Amniotic epithelial cell (primary cell): ENCODE measurements around the gene PDZRN4.

Experiments
- DNase-seq: peaks from one replicate; pipeline ENCODE4 v3.0.0-alpha.2; 2010; ENCODE audit warnings: low read depth

The PDZRN4 gene

DNA sequence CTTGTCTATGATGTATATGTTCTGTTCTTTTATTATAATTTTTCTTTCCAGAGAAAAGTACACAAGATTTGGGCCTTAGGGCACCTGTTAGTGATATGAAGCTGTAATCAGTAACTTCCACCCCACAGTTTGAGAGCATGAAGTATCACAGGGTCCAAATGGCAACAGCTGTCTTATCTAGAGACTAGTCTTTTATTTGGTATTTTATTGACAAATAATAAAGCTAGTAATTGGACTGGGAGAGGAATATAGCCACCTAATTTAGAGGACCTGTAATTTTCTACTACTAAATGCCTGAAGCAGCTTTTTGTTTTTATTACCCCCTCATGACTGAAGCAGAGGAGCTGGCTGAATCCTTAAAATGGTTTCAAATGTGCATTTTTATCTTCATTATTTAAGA lies 174.8 kb downstream of the PDZRN4 start:
- DNase-seq: no peak

DNA sequence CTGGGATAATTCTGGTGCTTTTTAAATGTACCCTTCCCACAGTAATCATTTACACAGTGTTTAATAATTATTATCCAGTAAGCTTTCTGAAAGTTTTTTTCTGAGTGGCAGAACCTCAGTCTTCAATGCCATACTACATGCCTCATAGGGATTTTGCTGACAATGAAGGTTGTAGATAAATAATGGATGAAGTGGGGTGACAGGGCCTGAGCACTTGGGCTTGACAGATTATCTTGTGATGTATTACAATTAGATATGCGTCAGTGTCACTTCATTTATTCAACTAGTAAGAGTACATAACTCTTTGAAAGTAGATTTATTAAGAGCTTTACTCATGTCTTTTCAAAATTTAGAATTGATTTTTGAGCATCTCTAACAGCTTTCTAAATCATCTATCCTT lies 176.1 kb downstream of the PDZRN4 start:
- no peak for DNase-seq

DNA sequence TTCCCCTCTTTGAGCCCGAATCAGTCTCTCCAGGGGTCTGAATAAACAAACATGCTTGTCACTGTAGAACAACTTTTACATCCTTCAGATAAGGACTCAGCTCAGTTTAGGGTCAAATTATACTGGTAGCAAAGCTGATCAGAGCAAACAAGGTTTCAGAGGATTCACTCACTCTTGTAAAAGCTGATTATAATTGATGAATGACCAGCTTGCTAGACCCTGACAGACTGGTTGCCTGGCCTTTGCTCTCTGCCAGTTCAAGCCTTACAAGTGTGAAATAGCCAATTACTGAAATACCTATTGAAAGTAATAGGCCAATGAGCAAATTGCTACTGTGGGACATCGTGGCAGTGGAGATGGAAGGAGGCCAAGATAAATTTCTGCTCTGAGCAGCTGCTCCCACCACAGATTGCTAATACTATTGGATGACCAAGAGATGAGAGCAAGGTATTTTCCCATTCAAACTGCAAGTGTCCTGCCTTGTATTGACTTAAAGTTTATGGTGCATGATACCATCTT lies 177.6 kb downstream of the PDZRN4 start:
- DNase-seq: no peak

DNA sequence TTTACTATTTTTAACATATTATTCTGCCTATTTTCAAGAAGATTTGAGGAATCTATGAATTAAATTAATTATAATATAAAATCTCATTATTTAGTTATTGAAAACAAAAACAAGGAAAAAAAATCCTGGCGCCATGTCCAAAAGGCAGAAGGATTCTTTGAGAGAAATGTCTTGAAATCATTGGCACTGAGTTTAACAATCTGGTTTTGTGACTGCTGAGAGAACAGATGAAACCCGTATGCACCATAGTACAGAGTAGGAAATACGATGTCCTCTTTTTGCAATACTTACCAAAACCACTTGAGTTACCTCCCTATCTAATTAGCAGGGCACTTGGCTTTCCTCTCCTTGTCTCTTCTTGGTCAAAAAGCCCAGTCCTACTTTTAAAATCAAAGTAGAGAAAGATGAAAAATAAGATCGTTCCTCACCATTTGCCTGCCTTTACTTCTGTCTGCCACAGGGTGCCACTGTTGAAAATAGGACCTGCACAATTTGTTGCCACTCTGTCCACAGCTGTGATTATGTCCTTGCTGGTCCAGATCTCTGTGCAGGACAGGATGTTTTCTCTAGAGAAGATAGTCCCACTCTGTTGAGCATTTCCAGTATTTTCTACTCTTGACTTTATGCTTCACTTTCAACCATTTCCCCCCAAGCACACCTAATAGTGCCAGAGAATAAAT lies 179.7 kb downstream of the PDZRN4 start:
- DNase-seq: peak; percentile 2

DNA sequence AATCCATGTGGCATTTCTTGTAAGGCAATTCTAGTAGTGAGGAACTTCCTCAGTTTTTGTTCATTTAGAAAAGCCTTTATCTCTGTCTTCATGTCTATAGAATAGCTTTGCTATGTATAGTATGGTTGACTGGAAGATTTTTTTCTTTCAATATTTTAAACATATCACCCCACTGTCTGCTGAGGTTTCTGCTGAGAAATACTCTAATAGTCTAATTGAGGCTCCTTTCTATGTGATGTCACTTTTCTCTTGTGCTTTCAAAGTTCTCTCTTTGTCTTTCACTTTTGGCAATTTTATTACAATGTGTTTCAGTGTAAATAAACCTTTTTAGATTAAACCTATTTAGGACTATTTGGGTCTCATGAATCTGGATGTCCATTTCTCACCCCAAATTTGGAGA lies 192.8 kb downstream of the PDZRN4 start:
- DNase-seq: no peak

DNA sequence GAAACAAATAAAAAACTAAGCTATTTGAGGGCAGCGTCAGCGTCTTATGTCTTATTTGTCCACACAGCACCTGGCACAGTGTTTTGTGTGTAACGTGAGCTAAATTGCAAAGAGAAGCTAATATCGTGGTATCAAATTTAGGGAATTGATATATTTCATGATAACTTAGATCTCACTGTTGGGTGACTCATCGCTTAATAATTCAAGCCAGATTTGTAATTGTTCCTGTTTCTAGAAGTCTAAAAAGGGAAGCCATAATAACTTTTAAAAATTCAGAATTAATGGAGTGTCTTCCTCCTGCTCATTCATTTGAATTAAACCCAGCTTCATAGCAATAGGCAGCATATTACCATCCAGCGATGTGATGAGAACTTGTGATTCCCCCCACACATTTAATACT lies 214.7 kb downstream of the PDZRN4 start:
- DNase-seq: no peak

DNA sequence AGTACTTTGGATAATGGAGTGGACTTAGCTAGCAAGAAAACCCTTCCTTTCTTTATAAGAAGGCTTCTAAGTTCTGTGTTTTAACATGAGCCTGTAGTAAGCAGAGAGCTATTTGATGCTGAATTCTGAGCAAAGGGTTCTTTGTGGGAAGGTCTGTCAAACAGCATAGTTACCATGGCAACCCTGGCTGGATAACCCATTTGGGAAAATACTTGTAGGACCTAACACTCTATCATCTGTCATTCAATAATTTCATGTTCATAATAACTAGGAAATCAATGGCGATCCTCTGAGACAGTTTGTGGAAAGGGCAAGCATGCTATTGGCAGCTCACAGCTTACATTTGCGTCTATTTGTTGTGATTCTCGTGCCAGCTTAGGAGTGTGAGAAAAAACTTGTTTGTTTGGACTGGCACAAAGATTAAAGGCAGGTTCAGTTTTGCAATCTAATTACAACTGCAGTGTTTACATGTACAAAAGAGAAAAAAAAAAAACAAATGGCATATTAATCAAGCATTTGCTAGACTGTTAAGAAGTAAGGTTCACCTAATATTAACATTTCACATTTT lies 219.2 kb downstream of the PDZRN4 start:
- no peak for DNase-seq

DNA sequence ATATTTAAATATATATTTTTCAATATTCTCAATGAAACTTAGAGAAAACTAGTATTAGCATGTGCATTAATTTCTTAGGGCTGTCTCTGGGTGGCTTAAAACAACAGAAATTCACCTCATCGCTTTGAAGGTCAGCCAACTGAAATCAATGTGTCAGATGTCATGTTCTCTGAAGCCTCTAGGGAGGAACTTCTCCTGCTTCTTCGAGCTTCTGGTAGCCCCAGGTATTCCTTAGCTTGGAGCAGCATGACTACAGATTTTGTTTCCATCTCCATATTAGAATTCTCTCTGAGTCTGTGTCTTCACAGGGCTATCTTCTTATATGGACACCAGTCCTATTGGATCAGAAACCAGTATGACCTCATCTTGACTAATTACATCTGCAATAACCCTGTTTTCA lies 221.5 kb downstream of the PDZRN4 start:
- no peak for DNase-seq

DNA sequence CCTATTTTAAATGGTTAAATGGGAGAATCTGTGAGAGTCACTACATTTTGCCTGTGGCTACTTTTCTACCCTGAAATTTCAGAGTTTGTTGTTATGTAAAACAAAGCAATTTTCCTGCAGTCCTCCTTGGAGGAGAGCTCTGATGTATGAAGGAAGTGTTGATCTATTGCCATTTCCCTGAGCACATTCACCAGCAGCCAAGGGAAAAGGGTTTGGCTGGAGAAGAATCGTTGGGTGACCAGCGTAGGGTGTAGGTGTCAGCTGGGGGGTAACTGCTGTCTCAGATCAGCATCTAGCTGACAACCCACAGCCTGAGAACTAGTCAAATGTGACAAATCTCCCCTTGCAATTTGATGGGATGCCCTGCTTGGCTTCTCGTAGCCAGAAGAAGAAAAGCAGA lies 230.5 kb downstream of the PDZRN4 start:
- DNase-seq: no peak

DNA sequence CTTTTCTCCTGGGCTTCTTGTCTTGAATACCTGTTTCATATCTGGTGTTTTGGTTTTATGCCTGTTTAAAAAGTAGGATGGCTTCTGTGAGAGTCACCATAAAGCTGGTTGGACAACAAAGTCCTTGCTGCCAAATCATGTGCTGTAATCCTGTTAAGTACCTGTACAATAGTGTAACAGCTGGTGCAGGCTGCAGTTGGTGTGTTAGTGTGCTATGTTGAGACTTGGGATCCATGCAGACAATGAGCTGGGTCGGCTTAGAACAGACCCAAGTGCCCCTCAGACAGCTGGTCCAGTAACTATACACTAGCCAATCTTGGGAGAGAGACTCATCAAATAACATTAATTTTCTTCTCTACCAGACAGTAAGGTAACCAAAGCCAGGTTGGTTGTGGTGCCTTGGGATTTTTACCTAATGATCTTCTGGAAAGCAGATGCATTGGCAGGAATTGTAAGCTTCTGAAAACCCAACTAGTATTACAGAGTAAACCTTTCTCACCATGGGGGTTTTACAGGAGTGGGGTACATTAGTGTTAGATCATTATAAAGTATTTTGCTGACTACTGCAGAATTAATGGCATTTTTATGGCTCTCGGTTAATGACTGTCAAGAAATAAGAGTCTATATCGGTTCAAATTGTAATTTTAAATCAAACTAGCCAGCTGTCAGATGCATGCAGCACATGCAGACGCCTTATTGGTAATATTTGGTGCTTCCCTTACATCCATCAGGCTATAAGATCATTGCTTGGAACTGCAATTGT lies 231.2 kb downstream of the PDZRN4 start:
- DNase-seq: no peak

DNA sequence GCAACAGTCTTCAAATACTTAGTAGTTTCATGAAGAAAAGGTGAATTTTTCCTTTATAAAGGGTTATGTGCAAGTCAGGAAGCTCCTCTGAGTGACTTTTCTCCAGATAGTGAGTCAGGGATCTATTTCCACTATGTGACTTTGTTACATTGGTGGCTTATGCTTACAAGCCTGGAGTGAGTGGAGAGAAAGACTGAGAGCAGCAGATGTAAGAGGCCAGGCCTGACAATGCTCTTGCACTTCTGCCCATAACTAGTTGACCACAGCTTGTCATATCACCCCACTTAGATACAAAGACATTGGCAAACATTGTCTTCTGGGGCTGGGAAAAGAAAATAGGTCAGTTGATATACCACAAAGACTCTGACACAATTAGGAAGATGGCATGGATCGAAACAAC lies 236.5 kb downstream of the PDZRN4 start:
- no peak for DNase-seq

DNA sequence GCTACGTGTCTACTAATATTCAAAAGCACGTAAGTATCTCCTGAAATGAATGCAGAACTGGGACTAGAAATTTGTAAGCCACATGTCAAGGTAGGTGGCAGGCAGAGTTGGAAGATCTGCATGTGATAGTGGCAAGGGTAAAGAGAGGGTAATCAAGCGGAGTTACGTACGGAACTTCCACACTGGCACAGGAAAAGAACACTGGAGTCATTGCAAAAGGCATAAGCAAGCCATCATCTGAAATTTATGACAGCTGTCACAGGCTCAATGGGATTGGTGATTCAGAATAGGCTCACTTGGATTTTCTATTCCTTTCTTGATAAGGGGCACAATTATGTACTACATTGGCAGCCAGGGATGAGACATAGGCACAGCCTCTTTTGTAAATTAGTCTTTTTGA lies 245.3 kb downstream of the PDZRN4 start:
- DNase-seq: no peak

DNA sequence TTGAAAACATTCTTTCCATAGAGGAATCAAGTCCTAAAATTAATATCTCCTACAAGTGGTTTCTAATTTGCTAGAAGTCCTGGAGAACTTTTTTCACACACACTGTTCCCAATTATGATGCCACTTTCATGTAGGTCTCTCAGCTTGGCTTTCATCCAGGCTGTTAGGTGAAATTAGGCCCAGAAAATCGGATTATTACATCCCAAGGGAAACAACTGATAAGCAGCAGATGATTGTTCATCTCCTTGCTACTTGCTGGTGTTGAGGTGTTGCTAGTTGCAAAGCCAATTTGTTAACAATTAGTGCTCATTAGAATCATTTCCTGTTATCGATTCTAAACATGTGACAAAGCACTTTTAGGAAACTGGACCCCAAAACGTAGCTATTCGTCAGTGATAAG lies 248.0 kb downstream of the PDZRN4 start:
- DNase-seq: no peak

DNA sequence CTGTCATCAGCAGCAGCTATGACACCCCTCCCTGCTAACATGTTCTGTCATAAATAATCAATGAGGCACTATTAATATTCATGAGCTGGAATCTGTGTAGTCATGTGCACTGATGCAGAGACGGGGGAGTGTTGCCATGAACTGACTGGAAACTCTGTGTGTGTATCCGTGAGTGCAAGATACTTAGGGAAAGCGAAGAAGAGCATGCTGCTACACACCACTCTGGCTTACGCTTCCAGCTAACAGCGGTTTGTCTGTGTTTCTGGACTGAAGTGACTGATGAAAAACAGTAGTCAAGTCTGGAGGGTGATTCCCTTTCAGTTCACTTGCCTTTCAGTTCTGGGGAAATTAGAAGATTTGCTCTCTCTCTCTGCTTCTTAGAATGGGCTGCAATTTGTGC lies 249.4 kb downstream of the PDZRN4 start:
- peak; percentile 7 for DNase-seq

DNA sequence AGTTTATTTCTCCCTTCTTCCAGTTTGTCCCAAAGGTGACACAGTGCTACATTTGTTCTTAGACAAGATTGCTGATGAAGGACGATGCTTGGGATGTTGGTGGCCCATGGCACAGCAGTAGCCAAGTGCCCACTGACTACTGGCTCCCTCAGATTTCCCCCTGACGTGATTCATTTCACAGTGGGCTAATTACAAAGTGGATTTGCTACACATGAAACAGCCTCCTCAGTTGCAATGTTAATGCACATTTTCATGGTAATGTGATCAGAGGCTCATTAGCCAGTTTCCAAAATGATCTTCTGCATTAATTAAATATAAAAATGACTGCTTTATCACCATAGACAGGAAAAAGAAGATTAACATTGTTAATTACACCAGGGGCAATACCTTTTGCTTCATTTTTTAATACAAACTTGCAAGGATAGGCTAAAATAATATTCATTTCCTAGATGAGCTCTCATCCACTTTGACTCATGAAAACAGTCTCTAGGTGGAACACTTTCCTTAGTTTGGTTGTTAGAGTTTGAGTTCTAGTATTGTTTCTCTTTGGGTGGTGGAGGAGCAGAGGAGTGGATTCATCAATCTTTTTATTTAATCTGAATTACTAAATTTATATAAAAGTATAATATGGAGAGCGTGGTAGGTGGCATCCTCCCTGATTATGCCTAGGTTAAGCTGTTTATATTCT lies 250.9 kb downstream of the PDZRN4 start:
- no peak for DNase-seq

DNA sequence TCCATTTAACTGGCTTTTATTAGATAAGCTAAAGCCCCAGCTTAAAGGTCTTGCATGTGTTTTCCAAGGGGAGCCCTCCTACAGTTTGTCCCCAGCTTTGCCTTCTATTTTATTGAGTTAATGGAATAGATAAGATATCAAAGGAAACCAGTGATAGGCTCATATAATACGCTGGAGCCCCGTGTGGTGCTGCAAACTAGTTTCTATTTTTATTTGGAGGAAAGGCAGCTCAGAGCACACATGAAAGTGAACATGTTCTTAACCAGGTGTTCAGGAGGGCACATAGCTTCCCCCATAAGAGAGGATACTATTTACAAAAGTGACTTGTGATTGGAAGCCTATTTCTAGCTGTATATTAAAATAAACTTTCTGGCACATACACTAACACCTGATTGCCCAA lies 251.7 kb downstream of the PDZRN4 start:
- DNase-seq: no peak

DNA sequence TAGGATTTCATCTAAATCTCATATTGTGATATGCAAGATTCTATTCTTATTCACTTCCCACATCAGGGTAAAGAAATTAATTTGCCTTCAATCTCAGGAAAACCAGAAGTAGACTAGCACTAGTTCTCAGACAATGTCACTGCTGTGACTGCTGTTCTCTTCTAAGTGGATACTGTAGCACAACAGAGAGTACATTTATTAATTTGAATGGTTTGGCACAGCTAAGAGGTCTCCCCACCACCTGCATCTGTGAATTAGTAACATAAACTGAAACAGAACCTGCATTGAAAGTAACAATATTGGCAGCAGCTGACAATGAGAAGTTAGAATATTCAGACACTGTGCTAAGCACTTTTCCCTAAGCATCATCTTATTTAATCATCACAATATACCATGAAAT lies 253.1 kb downstream of the PDZRN4 start:
- DNase-seq: no peak

DNA sequence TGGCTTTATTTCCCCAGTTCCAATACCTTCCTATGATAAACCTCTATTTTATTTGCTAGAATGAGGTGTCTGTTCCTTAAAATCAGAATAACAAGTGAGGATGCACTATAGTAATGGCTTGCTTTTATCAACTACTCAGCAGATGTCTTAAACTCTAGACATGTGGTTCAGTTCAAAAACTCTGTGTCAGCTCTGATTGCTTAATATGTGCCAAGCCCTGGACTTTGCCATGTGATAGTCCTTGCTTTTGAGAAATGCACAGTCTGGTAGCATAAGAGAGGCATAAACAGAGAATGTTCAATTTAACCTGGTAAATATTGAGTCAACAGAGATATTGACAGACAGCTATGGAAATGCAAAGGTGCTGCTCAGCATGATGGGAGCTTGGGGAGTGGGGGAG lies 254.8 kb downstream of the PDZRN4 start:
- DNase-seq: peak; percentile 10

DNA sequence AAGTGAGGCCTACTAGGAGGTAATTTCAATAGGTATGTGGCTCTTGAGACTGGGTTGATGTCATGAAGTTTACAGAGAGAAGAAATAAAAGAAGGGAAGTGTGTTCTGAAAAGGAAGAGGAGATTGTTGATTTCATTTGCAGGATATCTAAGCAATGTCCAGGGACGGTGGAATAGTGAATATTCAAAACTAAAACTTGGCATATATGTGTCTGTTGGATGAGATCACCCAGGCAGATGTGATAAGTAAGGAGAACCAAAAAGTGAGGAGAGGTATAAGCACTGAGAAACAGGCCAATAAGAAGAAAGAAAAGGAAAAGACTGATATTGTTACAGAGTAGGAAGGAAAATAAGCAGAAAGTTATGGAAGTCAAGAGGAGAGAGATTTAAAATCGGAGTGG lies 255.6 kb downstream of the PDZRN4 start:
- no peak for DNase-seq

DNA sequence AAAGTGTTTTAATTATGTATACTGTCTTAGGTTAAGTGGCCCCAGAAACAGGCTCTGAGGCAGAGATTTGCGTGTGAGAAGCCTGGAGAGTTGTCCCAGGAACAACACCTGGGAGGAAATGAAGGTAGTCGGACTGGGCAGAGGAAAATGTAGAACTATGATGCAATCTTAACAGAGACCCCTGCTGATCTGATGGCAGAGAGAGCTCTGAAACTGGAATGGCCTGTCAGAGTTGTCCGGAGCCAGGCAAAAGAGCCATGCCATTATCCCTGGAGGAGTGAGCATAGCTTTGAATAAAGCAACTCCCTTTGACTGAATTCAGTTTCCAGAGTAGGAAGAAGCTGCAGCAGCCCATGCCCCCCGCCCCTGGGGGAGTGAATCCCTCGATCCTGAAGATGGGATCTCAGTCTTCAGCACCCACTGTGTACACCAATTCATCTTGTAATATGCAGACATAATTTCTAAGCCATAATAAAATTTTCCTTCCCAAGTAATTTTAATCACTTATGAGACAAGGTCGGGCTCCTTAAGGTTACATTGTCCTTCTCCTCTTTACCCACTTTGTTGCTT lies 264.8 kb downstream of the PDZRN4 start:
- DNase-seq: no peak

DNA sequence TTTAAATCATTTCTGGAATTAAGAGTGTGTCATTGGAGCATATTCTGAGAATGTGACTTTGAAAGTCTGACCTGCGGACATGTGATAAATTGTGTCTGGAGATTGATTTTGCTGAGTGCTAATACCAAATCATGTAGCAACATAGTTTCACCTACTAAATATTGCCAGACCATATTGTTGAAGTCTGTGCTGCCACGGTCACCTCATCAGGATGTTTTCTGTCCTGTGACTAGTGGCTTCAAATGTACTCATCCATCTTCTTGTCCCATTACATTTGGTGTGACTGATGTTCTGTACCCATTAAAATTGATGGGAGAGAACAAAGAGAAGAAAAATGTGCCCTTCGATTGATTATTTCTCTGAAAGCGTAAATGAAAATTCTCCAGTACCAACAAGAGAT lies 265.3 kb downstream of the PDZRN4 start:
- no peak for DNase-seq

DNA sequence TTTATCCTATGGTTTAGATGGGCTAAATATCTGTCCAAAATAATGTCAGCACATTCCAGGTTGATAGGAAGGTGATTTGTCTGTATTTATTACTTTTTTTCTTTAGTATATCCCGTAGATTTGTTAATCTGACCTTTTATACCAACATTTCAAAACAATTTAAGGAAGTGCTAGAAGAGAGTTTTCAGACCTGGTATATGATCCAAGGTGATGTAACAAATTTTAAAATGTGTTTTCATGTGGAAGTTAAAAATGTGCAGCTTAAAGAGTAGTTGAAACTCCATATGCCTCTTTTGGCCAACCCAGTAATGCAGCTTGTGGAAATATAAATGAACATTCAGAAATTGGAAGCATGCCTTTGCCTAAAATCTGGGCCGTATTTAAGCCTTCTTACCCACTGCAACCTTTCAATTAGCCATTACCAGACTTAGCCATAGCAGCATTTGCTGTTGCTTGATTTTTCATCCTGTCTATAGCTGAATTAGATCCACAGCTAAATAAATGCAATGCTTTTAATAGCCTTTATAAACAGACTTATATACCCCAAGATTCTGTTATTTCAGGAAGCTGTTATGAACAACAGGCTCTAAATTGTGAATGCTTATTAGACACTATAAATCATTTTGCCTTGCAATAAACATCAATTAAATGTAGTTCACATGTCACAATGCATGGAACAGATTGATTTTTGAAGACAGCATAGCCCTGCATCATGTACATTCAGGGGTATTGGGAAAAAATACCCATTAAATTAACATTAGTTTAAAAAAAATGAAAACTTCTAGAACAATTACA lies 271.2 kb downstream of the PDZRN4 start:
- no peak for DNase-seq
